Nephron (organoid): ENCODE data around the gene ASTN2.

Experiments
- H3K27ac Mint-ChIP-seq, 3 experiments: 2 replicates each; pipeline ENCODE4 v1.8.0; 2020; ENCODE audit warnings: mixed read lengths in 3 of 3, mild to moderate bottlenecking in 2 of 3, moderate library complexity in 1 of 3
- H3K27me3 Mint-ChIP-seq: 2 replicates; pipeline ENCODE4 v1.8.0; 2021; ENCODE audit warnings: low read depth, mild to moderate bottlenecking, moderate library complexity, mixed read lengths
- H3K36me3 Mint-ChIP-seq: 2 replicates; pipeline ENCODE4 v1.8.0; 2020; ENCODE audit warnings: low read depth, mixed read lengths
- H3K4me1 Mint-ChIP-seq: 2 replicates; pipeline ENCODE4 v1.8.0; 2020; ENCODE audit warnings: mixed read lengths
- H3K4me3 Mint-ChIP-seq, 3 experiments: 2 replicates each; pipeline ENCODE4 v1.8.0; 2020; ENCODE audit warnings: mild to moderate bottlenecking in 3 of 3, mixed read lengths in 3 of 3, moderate library complexity in 2 of 3
- H3K9me3 Mint-ChIP-seq: 2 replicates; pipeline ENCODE4 v1.8.0; 2020; ENCODE audit warnings: mixed read lengths
- CTCF ChIP-seq, 3 experiments: fragments of 200-600 bp; sonication (generic); IDR thresholded peaks; one replicate each; pipeline ENCODE4 v1.5.0; 2021; ENCODE audit warnings: antibody characterized with exemption in 3 of 3; ENCODE audit not compliant: unreplicated experiment in 3 of 3

The ASTN2 gene

GRCh38 chr9:116422119-116422979, 992.5 kb downstream of the ASTN2 start:
- H3K36me3 Mint-ChIP-seq, result peaks cover 3% of the 10 kb centered on the region
- no peak overlapping the region for H3K27ac Mint-ChIP-seq
- no peak overlapping the region for H3K4me3 Mint-ChIP-seq
- no peaks in the 10 kb centered on the region for H3K27me3 Mint-ChIP-seq
- no peaks in the 10 kb centered on the region for H3K9me3 Mint-ChIP-seq
- H3K4me1 Mint-ChIP-seq, result peaks cover 5% of the 10 kb centered on the region
- TF ChIP-seq CTCF (IDR thresholded peaks at IDR 0.05; ENCODE audit: unreplicated experiment in 3 of 3), result no peak

GRCh38 chr9:116420993-116421538, 993.8 kb downstream of the ASTN2 start:
- Mint-ChIP-seq H3K9me3 (no peaks in the 10 kb centered on the region), H3K36me3 (peaks cover 3% of the 10 kb centered on the region), H3K27me3 (no peaks in the 10 kb centered on the region), H3K4me3 (no peak overlapping the region), H3K4me1 (peaks cover 5% of the 10 kb centered on the region), H3K27ac (no peak overlapping the region)
- no peak for TF ChIP-seq CTCF (IDR thresholded peaks at IDR 0.05; ENCODE audit: unreplicated experiment in 3 of 3)

GRCh38 chr9:116419181-116419580, 995.7 kb downstream of the ASTN2 start:
- H3K4me1 Mint-ChIP-seq, result peaks cover 5% of the 10 kb centered on the region
- TF ChIP-seq CTCF (IDR thresholded peaks at IDR 0.05; ENCODE audit: unreplicated experiment in 3 of 3), result no peak
- peaks cover 3% of the 10 kb centered on the region for H3K36me3 Mint-ChIP-seq

GRCh38 chr9:116417464-116417863, 997.4 kb downstream of the ASTN2 start:
- Mint-ChIP-seq H3K4me3 (no peak overlapping the region), H3K27me3 (peaks cover 4% of the 10 kb centered on the region), H3K9me3 (no peaks in the 10 kb centered on the region), H3K36me3 (peaks cover 3% of the 10 kb centered on the region), H3K4me1 (peaks cover 5% of the 10 kb centered on the region), H3K27ac (peak overlapping the region; percentile 37 to 40 (median 39))
- TF ChIP-seq CTCF (IDR thresholded peaks at IDR 0.05; ENCODE audit: unreplicated experiment in 3 of 3), result no peak

More at GRCh38 chr9:116419181-116419580, 995.7 kb downstream of the ASTN2 start:
- H3K27ac Mint-ChIP-seq, result peak overlapping the region; percentile 66 to 73 (median 67)
- H3K27me3 Mint-ChIP-seq, result no peaks in the 10 kb centered on the region
- H3K4me3 Mint-ChIP-seq, result no peak overlapping the region
- H3K9me3 Mint-ChIP-seq, result no peaks in the 10 kb centered on the region

- Mint-ChIP-seq H3K27me3 (peaks cover 4% of the 10 kb centered on the region), H3K27ac (no peak overlapping the region), H3K9me3 (no peaks in the 10 kb centered on the region), H3K4me3 (no peak overlapping the region), H3K4me1 (peaks cover 5% of the 10 kb centered on the region), H3K36me3 (peaks cover 3% of the 10 kb centered on the region)
- no peak for TF ChIP-seq CTCF (IDR thresholded peaks at IDR 0.05; ENCODE audit: unreplicated experiment in 3 of 3)
These were observed 998.4 kb downstream of the ASTN2 start for GRCh38 chr9:116416421-116416820.
